MCF 10A (cell line): ENCODE measurements around the gene PXMP4. TPM values are rescaled to one million over a fixed set of nuclear protein-coding genes. Genes with fewer than 3 reads are reported as not detected.

Experiments
- BruUV-seq: library from RNA; stranded (reverse); fragments of 400-500 nt; replicated peaks from 2 replicates; lab custom pipeline; 2021; lab: Mats Ljungman, UMichigan
- CTCF ChIA-PET: fragments of 300-600 bp; sonication (Branson Sonifier 250); formaldehyde crosslinking; extraction: SDS; loops from one replicate; lab custom pipeline; 2021; ENCODE audit warnings: antibody characterized with exemption, inconsistent platforms; lab: Yijun Ruan, JAX
- POLR2A ChIA-PET: fragments of 300-600, 350-650 bp; sonication (Branson Sonifier 250); formaldehyde crosslinking; extraction: SDS; loops from one replicate; lab custom pipeline; 2020; ENCODE audit warnings: antibody characterized with exemption, inconsistent platforms; lab: Yijun Ruan, JAX
- DNase-seq: peaks from one replicate; pipeline ENCODE4 v3.0.0-alpha.2; 2018; ENCODE audit not compliant: unreplicated experiment
- H3K27ac Mint-ChIP-seq: one replicate; pipeline ENCODE4 v1.8.0; 2022; ENCODE audit warnings: mild to moderate bottlenecking, low read depth, mixed read lengths; ENCODE audit not compliant: unreplicated experiment
- H3K27me3 Mint-ChIP-seq: one replicate; pipeline ENCODE4 v1.8.0; 2022; ENCODE audit warnings: mixed read lengths; ENCODE audit not compliant: insufficient read depth, unreplicated experiment
- H3K36me3 Mint-ChIP-seq: one replicate; pipeline ENCODE4 v1.8.0; 2022; ENCODE audit warnings: mild to moderate bottlenecking, moderate library complexity, mixed read lengths; ENCODE audit not compliant: insufficient read depth, unreplicated experiment
- H3K4me1 Mint-ChIP-seq: one replicate; pipeline ENCODE4 v1.8.0; 2022; ENCODE audit warnings: mixed read lengths; ENCODE audit not compliant: insufficient read depth, unreplicated experiment
- H3K4me3 Mint-ChIP-seq: one replicate; pipeline ENCODE4 v1.8.0; 2022; ENCODE audit warnings: mild to moderate bottlenecking, moderate library complexity, mixed read lengths; ENCODE audit not compliant: unreplicated experiment
- H3K9me3 Mint-ChIP-seq: one replicate; pipeline ENCODE4 v1.8.0; 2022; ENCODE audit warnings: mixed read lengths; ENCODE audit not compliant: unreplicated experiment
- CTCF ChIP-seq: fragments of 200-600 bp; IDR thresholded peaks from one replicate; pipeline ENCODE4 v1.8.0; 2022; ENCODE audit warnings: antibody characterized with exemption, mild to moderate bottlenecking; ENCODE audit not compliant: unreplicated experiment
- intact Hi-C: fragments of 100-400 bp; cut with micrococcal nuclease; formaldehyde crosslinking; loops from 2 replicates; pipeline ENCODE4 v1.14.1; 2022
- total RNA-seq: library from RNA; stranded (reverse); gene quantifications from 2 replicates; pipeline ENCODE4 v1.2.3, GENCODE V29; 2022

Gene PXMP4
- total RNA-seq, 1 experiment from 2014 or later = 3.9 TPM

DNA sequence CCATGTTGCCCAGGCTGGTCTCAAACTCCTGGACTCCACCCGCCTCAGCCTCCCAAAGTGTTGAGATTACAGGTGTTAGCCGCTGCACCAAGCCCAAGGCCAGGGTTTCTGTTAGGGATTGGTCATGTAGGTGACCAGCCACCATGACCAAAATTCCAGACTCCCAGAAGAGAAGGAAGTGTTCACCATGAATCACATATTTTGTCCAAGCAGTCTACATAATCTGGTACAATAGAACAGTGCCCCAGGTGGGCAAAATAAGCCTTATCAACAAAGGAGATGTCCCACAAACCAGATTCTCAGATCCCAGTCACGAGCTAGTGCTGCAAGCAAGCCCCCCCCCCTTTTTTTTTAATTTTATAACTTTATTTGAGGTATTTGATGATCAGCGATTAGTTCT is 31.7 kb upstream of the PXMP4 start:
- no peak for TF ChIP-seq CTCF
- Mint-ChIP-seq H3K36me3 (peaks cover 32% of the 10 kb centered on the region), H3K9me3 (no peaks in the 10 kb centered on the region), H3K4me3 (no peak overlapping the region), H3K27me3 (no peaks in the 10 kb centered on the region), H3K27ac (no peak overlapping the region), H3K4me1 (no peaks in the 10 kb centered on the region)
- intact Hi-C loops = no loop called here
- POLR2A ChIA-PET = no interaction called here
- CTCF ChIA-PET = interaction anchor here (0.6 to 0.7 kb wide), 3 partner anchors 27 to 1116 kb away, joined by 3 to 5 read pairs (median 3); no protein-coding TSS in a partner anchor
- DNase-seq = no peak
- BruUV-seq = no TSS peak

DNA sequence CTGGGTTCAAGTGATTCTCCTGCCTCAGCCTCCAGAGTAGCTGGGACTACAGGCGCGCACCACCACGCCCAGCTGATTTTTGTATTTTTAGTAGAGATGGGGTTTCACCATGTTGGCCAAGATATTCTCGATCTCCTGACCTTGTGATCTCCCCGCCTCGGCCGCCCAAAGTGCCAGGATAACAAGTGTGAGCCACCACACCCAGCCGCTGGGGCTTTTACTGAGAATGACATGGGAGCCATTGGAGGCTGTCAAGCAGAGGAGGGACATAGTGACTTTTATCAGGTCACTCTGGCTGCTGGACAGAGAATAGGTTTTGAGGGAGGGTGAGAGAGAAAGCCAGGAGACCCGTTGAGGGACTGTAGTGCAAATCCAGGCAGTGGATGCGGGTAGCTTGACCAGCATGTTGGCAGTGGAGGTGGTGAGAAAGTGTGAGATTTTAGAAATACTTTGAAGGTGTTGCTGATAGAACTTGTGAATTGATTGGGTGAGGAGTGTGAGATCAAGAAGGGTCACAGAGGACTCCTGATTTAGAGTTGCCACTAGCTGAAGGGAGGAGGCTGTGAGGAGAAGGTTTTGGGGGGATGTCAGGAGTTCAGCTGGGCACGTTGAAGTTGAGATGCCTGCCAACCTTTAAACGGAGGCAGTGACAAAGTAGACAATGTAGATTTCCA is 26.4 kb upstream of the PXMP4 start:
- no peaks in the 10 kb centered on the region for H3K27me3 Mint-ChIP-seq
- H3K27ac Mint-ChIP-seq = peak overlapping the region; percentile 0
- no TSS peak for BruUV-seq
- no peaks in the 10 kb centered on the region for H3K9me3 Mint-ChIP-seq
- ChIA-PET CTCF (interaction anchor here (0.8 kb wide), 1 partner anchor 46 kb away, joined by 3 read pairs; no protein-coding TSS in a partner anchor), POLR2A (no interaction called here)
- intact Hi-C loops = no loop called here
- no peak overlapping the region for H3K4me3 Mint-ChIP-seq
- no peaks in the 10 kb centered on the region for H3K4me1 Mint-ChIP-seq
- peaks cover 16% of the 10 kb centered on the region for H3K36me3 Mint-ChIP-seq
- no peak for TF ChIP-seq CTCF
- DNase-seq = no peak

DNA sequence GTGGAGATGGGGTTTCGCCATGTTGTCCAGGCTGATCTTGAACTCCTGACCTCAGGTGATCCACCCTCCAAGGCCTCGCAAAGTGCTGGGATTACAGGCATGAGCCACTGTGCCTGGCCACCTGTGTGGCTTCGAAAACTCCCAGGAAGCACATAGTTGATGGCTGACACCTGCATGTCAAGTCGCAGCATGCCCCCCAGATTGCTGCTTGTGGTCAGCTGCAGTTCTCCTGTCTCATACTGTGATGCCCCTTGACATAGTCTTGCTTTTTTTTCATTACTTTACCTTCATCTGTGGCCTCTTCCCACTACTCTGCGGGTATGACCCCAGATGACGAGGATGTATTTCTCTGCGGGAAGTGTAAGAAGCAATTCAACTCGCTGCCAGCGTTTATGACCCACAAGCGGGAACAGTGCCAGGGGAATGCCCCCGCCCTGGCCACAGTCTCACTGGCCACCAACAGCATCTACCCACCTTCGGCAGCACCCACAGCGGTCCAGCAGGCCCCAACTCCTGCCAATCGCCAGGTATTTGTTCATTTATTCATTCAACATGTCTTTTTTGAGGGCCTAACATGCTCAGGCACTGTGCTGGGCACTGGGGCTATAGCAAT is 24.8 kb upstream of the PXMP4 start:
- no peak for TF ChIP-seq CTCF
- peaks cover 10% of the 10 kb centered on the region for H3K36me3 Mint-ChIP-seq
- no peak overlapping the region for H3K4me3 Mint-ChIP-seq
- CTCF ChIA-PET = no interaction called here
- no peak overlapping the region for H3K27ac Mint-ChIP-seq
- no peak for DNase-seq
- H3K9me3 Mint-ChIP-seq = no peaks in the 10 kb centered on the region
- POLR2A ChIA-PET = interaction anchor here (2.2 kb wide), 1 partner anchor 13 kb away, joined by 6 read pairs; the partner anchor contains the start of gene ZNF341
- no TSS peak for BruUV-seq
- intact Hi-C loops = no loop called here
- H3K4me1 Mint-ChIP-seq = no peaks in the 10 kb centered on the region
- no peaks in the 10 kb centered on the region for H3K27me3 Mint-ChIP-seq

DNA sequence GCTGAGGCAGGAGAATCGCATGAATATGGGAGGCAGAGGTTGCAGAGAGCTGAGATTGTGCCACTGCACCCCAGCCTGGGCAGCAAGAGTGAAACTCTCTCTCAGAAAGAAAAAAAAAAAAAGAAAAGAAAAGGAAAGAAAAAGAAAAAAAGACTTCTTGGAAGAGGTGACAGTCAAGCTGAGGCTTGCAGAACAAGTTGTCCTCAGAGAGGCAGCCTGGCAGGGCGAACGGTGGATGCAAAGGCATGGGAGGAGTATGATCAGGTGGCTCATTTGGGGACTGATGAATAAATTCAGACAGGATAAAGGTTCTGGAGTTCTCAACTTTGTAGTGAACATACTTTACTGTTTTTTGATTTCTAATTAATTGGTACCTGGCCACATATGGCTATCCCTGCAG is 24.1 kb upstream of the PXMP4 start:
- H3K27me3 Mint-ChIP-seq = no peaks in the 10 kb centered on the region
- no peak overlapping the region for H3K27ac Mint-ChIP-seq
- ChIA-PET POLR2A (interaction anchor here (0.7 to 2.2 kb wide), 2 partner anchors 10 to 12 kb away, joined by 3 to 6 read pairs; partner anchors contain the start of gene ZNF341), CTCF (no interaction called here)
- no TSS peak for BruUV-seq
- no peak for DNase-seq
- peaks cover 10% of the 10 kb centered on the region for H3K36me3 Mint-ChIP-seq
- H3K4me1 Mint-ChIP-seq = no peaks in the 10 kb centered on the region
- intact Hi-C loops = no loop called here
- no peak for TF ChIP-seq CTCF
- no peak overlapping the region for H3K4me3 Mint-ChIP-seq
- H3K9me3 Mint-ChIP-seq = no peaks in the 10 kb centered on the region
